Liver (tissue), 9 donors: ENCODE measurements around the gene CPT1B. TPM values are rescaled to one million over a fixed set of nuclear protein-coding genes. Genes with fewer than 3 reads are reported as not detected.
"Not testable (repeated sequence)": the region's sequence is repeated elsewhere in the genome, so short reads cannot be mapped to it uniquely, and the experiment has no call there.

ENCODE experiments used
- DNase-seq: peaks from one replicate; pipeline ENCODE4 v3.0.0-alpha.2; 2017; ENCODE audit warnings: low spot score
- H3K27ac ChIP-seq, 2 donors: one replicate each; pipeline ENCODE4 v1.7.0; 2013; ENCODE audit warnings: inconsistent platforms in 2 of 2, low read length in 2 of 2, control low read depth in 1 of 2, low read depth in 1 of 2, mild to moderate bottlenecking in 1 of 2
- H3K27me3 ChIP-seq, 4 donors: one replicate each; pipeline versions ENCODE4 v1.6.1 to v1.7.0; 2013; ENCODE audit warnings: low read length in 3 of 4, inconsistent platforms in 1 of 4, mild to moderate bottlenecking in 1 of 4, moderate library complexity in 1 of 4; ENCODE audit not compliant: control insufficient read depth in 4 of 4, insufficient read depth in 4 of 4
- H3K36me3 ChIP-seq, 4 donors: one replicate each; pipeline versions ENCODE4 v1.6.1 to v1.7.0; 2013; ENCODE audit warnings: low read length in 3 of 4, mild to moderate bottlenecking in 3 of 4, low read depth in 1 of 4, moderate library complexity in 1 of 4; ENCODE audit not compliant: control insufficient read depth in 4 of 4, insufficient read depth in 3 of 4
- H3K4me1 ChIP-seq, 4 donors: one replicate each; pipeline versions ENCODE4 v1.6.1 to v1.7.0; 2013; ENCODE audit warnings: low read length in 3 of 4, mild to moderate bottlenecking in 3 of 4, moderate library complexity in 1 of 4; ENCODE audit not compliant: control insufficient read depth in 4 of 4, insufficient read depth in 4 of 4
- H3K4me3 ChIP-seq, 3 donors: one replicate each; pipeline versions ENCODE4 v1.6.1 to v1.7.0; 2013; ENCODE audit warnings: low read length in 3 of 3, control low read depth in 1 of 3, low read depth in 1 of 3, mild to moderate bottlenecking in 1 of 3
- H3K9ac ChIP-seq, 2 donors: one replicate each; pipeline ENCODE4 v1.7.0; 2013; ENCODE audit warnings: low read length in 2 of 2, mild to moderate bottlenecking in 2 of 2, moderate library complexity in 2 of 2, control low read depth in 1 of 2, low read depth in 1 of 2
- H3K9me3 ChIP-seq, 4 donors: one replicate each; pipeline versions ENCODE4 v1.6.1 to v1.7.0; 2013; ENCODE audit warnings: low read length in 3 of 4; ENCODE audit not compliant: control insufficient read depth in 4 of 4
- ATF3 ChIP-seq: IDR thresholded peaks from 2 replicates; pipeline ENCODE4 v1.6.1; 2016; ENCODE audit warnings: antibody characterized with exemption
- CTCF ChIP-seq: fragments of 150-350 bp; IDR thresholded peaks from 2 replicates; pipeline ENCODE4 v1.5.1; 2017; ENCODE audit warnings: improper control_type of control experiment, low read depth, low read length; ENCODE audit not compliant: missing input control
- FOXA1 ChIP-seq: IDR thresholded peaks from 2 replicates; pipeline ENCODE4 v1.6.1; 2016; ENCODE audit warnings: antibody characterized with exemption
- FOXA2 ChIP-seq: IDR thresholded peaks from 2 replicates; pipeline ENCODE4 v1.6.1; 2016; ENCODE audit warnings: antibody characterized with exemption
- GABPA ChIP-seq, 2 donors: IDR thresholded peaks in 1 of 2; conservative IDR thresholded peaks in 1 of 2; 2 replicates each; pipeline ENCODE4 v1.6.1; 2016; ENCODE audit warnings: antibody characterized with exemption in 2 of 2, mild to moderate bottlenecking in 1 of 2, moderate library complexity in 1 of 2
- HNF4A ChIP-seq, 2 donors: conservative IDR thresholded peaks; 2 replicates each; pipeline ENCODE4 v1.6.1; 2016; ENCODE audit warnings: antibody characterized with exemption in 2 of 2, mild to moderate bottlenecking in 2 of 2
- HNF4G ChIP-seq: IDR thresholded peaks from 2 replicates; pipeline ENCODE4 v1.6.1; 2016; ENCODE audit warnings: antibody characterized with exemption
- JUND ChIP-seq, 2 donors: IDR thresholded peaks; 2 replicates each; pipeline ENCODE4 v1.6.1; 2016; ENCODE audit warnings: antibody characterized with exemption in 2 of 2
- MAX ChIP-seq: IDR thresholded peaks from 2 replicates; pipeline ENCODE4 v1.6.1; 2016; ENCODE audit warnings: antibody characterized with exemption
- NR2F2 ChIP-seq: IDR thresholded peaks from 2 replicates; pipeline ENCODE4 v1.6.1; 2016; ENCODE audit warnings: antibody characterized with exemption
- RAD21 ChIP-seq, 2 donors: IDR thresholded peaks; 2 replicates each; pipeline ENCODE4 v1.6.1; 2016; ENCODE audit warnings: antibody characterized with exemption in 2 of 2, mild to moderate bottlenecking in 2 of 2
- REST ChIP-seq: IDR thresholded peaks from 2 replicates; pipeline ENCODE4 v1.6.1; 2016; ENCODE audit warnings: antibody characterized with exemption, mild to moderate bottlenecking
- RXRA ChIP-seq, 2 donors: IDR thresholded peaks; 2 replicates each; pipeline ENCODE4 v1.6.1; 2017 to 2018; ENCODE audit warnings: antibody characterized with exemption in 2 of 2, mild to moderate bottlenecking in 1 of 2
- SP1 ChIP-seq: IDR thresholded peaks from 2 replicates; pipeline ENCODE4 v1.6.1; 2018; ENCODE audit warnings: antibody characterized with exemption, mild to moderate bottlenecking
- TAF1 ChIP-seq: conservative IDR thresholded peaks from 2 replicates; pipeline ENCODE4 v1.6.1; 2016; ENCODE audit warnings: antibody characterized with exemption, mild to moderate bottlenecking
- YY1 ChIP-seq: IDR thresholded peaks from 2 replicates; pipeline ENCODE4 v1.6.1; 2016; ENCODE audit warnings: antibody characterized with exemption, mild to moderate bottlenecking
- WGBS: extraction: QIAGEN DNeasy Blood & Tissue Kit; methylation state at CpG from one replicate; pipeline ENCODE4 v1.1.7; 2013; 5-methylcytosine and 5-hydroxymethylcytosine counted together
- polyA plus RNA-seq, 2 donors: library from polyadenylated mRNA; stranded (reverse) in 1 of 2; unstranded in 1 of 2; fragments of 200-250 nt in 1 of 2; fragments of >200 nt in 1 of 2; fragmentation: Nextera tagmentation in 1 of 2; extraction: Ambion mirVana in 1 of 2; gene quantifications; one replicate each; pipeline versions ENCODE4 v1.2.1 to v1.2.3, GENCODE V29; 2013 to 2015
- total RNA-seq, 2 donors: library from RNA; depleted of rRNA; stranded (reverse); fragments of >200 nt; gene quantifications; one replicate each; pipeline ENCODE4 v1.2.3, GENCODE V29; 2014
- donor health status: healthy.
- donor health status: healthy.
- donor health status: healthy.
- donor health status: healthy.
- donor health status: healthy.

Gene CPT1B
- total and polyA plus RNA-seq, 4 donors = 3.0 to 13.6 (median 4.9) TPM

- Histone ChIP-seq H3K36me3 (peaks cover 11 to 56% (median 19%) of the 10 kb centered on the region in 4 donors), H3K9ac (no peak overlapping the region), H3K4me1 (peaks cover 6 to 26% (median 14%) of the 10 kb centered on the region in 4 donors), H3K27ac (no peak overlapping the region), H3K9me3 (no peaks in the 10 kb centered on the region), H3K4me3 (no peak overlapping the region), H3K27me3 (no peaks in the 10 kb centered on the region)
- 97% methylated on average over 13 of the region's 13 CpGs for WGBS
- DNase-seq = no peak
- no peak for TF ChIP-seq RXRA (IDR thresholded peaks at IDR 0.05)
- no peak for TF ChIP-seq RAD21 (IDR thresholded peaks at IDR 0.05)
- no peak for TF ChIP-seq HNF4A (conservative IDR thresholded peaks at IDR 0.05)
- no peak for TF ChIP-seq TAF1
- no peak for TF ChIP-seq MAX
- TF ChIP-seq REST = no peak
- TF ChIP-seq SP1 = no peak
- no peak for TF ChIP-seq ATF3
- TF ChIP-seq YY1 = no peak
- TF ChIP-seq NR2F2 = no peak
Measured at GRCh38 chr22:50520826-50521453, 57.3 kb downstream of the CPT1B start.

GRCh38 chr22:50520184-50520583 is 58.0 kb downstream of the CPT1B start:
- 98% methylated on average over 8 of the region's 8 CpGs for WGBS
- peaks cover 11 to 56% (median 19%) of the 10 kb centered on the region in 4 donors for H3K36me3 ChIP-seq

GRCh38 chr22:50519151-50519550 is 59.1 kb downstream of the CPT1B start:
- H3K27ac ChIP-seq = no peak overlapping the region
- peaks cover 11 to 56% (median 19%) of the 10 kb centered on the region in 4 donors for H3K36me3 ChIP-seq
- 98% methylated on average over 8 of the region's 8 CpGs for WGBS
- H3K27me3 ChIP-seq = no peaks in the 10 kb centered on the region
- no peaks in the 10 kb centered on the region for H3K9me3 ChIP-seq
- H3K4me1 ChIP-seq = peaks cover 3 to 13% (median 7%) of the 10 kb centered on the region in 4 donors
- DNase-seq = no peak
- H3K4me3 ChIP-seq = no peak overlapping the region
- H3K9ac ChIP-seq = no peak overlapping the region
- TF ChIP-seq JUND (IDR thresholded peaks at IDR 0.05) (no peak), NR2F2 (no peak), HNF4A (conservative IDR thresholded peaks at IDR 0.05) (no peak), FOXA1 (no peak), MAX (no peak), ATF3 (no peak), CTCF (no peak), RAD21 (IDR thresholded peaks at IDR 0.05) (no peak), REST (no peak), SP1 (no peak), FOXA2 (no peak), GABPA (IDR thresholded peaks at IDR 0.05 in 1 of 2, conservative IDR thresholded peaks at IDR 0.05 in 1 of 2) (no peak), HNF4G (no peak)

More at GRCh38 chr22:50520184-50520583, 58.0 kb downstream of the CPT1B start:
- not testable (repeated sequence) for H3K27me3 ChIP-seq, DNase-seq, H3K4me3 ChIP-seq, H3K27ac ChIP-seq, H3K9me3 ChIP-seq, H3K9ac ChIP-seq
- H3K4me1 ChIP-seq = peaks cover 6 to 24% (median 14%) of the 10 kb centered on the region in 4 donors
